Mucosa of rectum (tissue), 2 donors: ENCODE measurements around the gene WNT2.
A peak's percentile ranks its signal among the peaks of the same experiment; 100 is the strongest.

Experiments used
- H3K27ac ChIP-seq, 2 donors: one replicate each; pipeline ENCODE4 v1.7.0; 2013; ENCODE audit warnings: inconsistent platforms in 2 of 2, low read depth in 2 of 2, low read length in 2 of 2
- H3K27me3 ChIP-seq, 2 donors: one replicate each; pipeline ENCODE4 v1.7.0; 2013; ENCODE audit warnings: low read length in 2 of 2; ENCODE audit not compliant: control insufficient read depth in 2 of 2, insufficient read depth in 2 of 2
- H3K36me3 ChIP-seq, 2 donors: one replicate each; pipeline ENCODE4 v1.7.0; 2013; ENCODE audit warnings: low read length in 2 of 2; ENCODE audit not compliant: control insufficient read depth in 2 of 2, insufficient read depth in 2 of 2
- H3K4me1 ChIP-seq, 2 donors: one replicate each; pipeline ENCODE4 v1.7.0; 2013; ENCODE audit warnings: low read length in 2 of 2, mild to moderate bottlenecking in 1 of 2; ENCODE audit not compliant: control insufficient read depth in 2 of 2, insufficient read depth in 2 of 2
- H3K4me3 ChIP-seq, 2 donors: one replicate each; pipeline ENCODE4 v1.7.0; 2013; ENCODE audit warnings: low read length in 2 of 2
- H3K9ac ChIP-seq, 2 donors: one replicate each; pipeline ENCODE4 v1.7.0; 2013; ENCODE audit warnings: low read length in 2 of 2, low read depth in 1 of 2, mild to moderate bottlenecking in 1 of 2
- H3K9me3 ChIP-seq, 2 donors: one replicate each; pipeline ENCODE4 v1.7.0; 2013; ENCODE audit warnings: low read length in 2 of 2; ENCODE audit not compliant: control insufficient read depth in 2 of 2
- donor health status: healthy.
- donor health status: Normal muscosa, but diverticular disease.

WNT2 gene

DNA sequence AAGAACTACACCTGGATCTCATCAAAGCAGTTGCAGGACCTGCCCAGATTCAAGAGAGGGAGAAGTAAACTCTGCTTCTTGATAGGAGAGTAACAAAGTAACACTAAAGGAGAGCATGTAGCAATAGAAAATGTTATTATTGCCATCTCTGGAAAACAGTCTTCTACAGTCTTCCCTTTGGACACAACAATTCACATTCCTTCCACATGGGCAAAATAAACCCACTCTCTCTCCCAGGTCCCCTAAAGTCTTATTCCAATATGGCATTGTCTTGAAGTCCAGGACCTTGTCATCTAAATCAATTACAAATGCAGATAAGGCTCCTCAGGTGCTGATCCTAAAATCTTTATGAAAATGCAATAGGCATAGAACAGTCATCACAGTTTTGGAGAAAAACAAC, 10.3 kb upstream of the WNT2 start:
- Histone ChIP-seq H3K27ac (no peak overlapping the region), H3K4me1 (no peaks in the 10 kb centered on the region), H3K9me3 (no peaks in the 10 kb centered on the region), H3K9ac (no peak overlapping the region), H3K36me3 (no peaks in the 10 kb centered on the region), H3K27me3 (no peaks in the 10 kb centered on the region), H3K4me3 (no peak overlapping the region)

DNA sequence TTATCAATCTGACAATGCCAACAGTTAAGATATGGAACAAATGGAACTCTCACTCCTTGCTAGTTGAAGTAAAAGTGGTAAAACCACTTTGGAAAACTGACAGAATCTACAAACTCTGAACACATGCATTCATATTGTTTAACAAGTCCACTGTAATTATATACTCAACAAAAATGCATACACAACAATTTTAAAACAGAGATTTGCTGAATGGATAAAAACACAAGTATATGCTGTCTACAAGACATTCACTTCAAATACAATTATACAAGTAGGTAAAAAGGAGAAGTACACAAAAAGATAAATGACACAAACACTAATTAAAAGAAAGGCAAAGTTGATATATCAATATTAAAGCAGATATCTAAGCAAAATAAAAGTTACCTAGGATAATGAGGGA, 9.2 kb upstream of the WNT2 start:
- Histone ChIP-seq H3K9ac (no peak overlapping the region), H3K4me1 (no peaks in the 10 kb centered on the region), H3K27ac (no peak overlapping the region), H3K27me3 (no peaks in the 10 kb centered on the region), H3K36me3 (no peaks in the 10 kb centered on the region), H3K4me3 (no peak overlapping the region), H3K9me3 (no peaks in the 10 kb centered on the region)

DNA sequence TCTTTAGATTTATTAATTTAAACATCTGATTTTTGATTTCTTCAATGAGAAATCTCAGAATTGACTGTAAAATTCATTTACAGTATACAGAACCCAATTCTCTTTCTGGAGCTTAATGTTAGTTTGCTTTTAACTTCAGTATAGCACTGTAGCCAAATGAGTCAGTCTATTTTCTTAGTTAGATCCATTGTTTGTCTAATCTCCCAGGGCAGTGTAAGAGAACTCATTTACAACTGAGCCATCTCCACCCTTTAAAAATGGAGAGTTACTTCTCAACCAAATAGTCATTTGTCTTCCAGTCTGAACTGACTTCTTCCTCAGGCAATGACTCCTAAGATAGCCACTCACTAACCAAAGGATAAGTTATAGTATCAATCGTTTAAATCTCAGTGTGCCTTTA, 3.0 kb upstream of the WNT2 start:
- Histone ChIP-seq H3K36me3 (no peaks in the 10 kb centered on the region), H3K9ac (no peak overlapping the region), H3K4me1 (no peaks in the 10 kb centered on the region), H3K9me3 (peaks cover 0 to 3% of the 10 kb centered on the region in 2 donors), H3K27ac (no peak overlapping the region), H3K27me3 (peaks cover 20 to 22% of the 10 kb centered on the region in 2 donors), H3K4me3 (no peak overlapping the region)

DNA sequence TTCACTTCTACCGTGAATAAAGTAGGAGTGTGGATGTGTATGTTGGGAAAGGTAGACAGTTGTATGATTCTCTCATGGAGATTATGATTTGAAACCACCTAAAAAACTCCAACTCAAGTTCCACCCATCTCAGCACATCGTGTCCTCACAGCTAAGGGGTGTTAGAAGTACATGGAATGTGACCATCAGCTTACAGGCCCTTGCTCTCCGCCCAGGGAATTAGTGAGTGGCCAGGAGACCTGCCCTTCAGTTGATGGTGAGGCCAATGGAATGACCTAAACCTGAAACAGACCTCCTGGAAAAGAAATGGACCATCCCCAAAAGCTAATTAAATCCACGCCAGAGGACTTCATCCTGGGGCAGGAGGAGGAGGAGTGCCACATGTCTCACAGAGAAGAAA, 2.1 kb upstream of the WNT2 start:
- no peak overlapping the region for H3K9ac ChIP-seq
- no peaks in the 10 kb centered on the region for H3K4me1 ChIP-seq
- no peaks in the 10 kb centered on the region for H3K36me3 ChIP-seq
- H3K27ac ChIP-seq, result no peak overlapping the region
- peaks cover 0 to 3% of the 10 kb centered on the region in 2 donors for H3K9me3 ChIP-seq
- peaks cover 20 to 29% of the 10 kb centered on the region in 2 donors for H3K27me3 ChIP-seq
- no peak overlapping the region for H3K4me3 ChIP-seq

DNA sequence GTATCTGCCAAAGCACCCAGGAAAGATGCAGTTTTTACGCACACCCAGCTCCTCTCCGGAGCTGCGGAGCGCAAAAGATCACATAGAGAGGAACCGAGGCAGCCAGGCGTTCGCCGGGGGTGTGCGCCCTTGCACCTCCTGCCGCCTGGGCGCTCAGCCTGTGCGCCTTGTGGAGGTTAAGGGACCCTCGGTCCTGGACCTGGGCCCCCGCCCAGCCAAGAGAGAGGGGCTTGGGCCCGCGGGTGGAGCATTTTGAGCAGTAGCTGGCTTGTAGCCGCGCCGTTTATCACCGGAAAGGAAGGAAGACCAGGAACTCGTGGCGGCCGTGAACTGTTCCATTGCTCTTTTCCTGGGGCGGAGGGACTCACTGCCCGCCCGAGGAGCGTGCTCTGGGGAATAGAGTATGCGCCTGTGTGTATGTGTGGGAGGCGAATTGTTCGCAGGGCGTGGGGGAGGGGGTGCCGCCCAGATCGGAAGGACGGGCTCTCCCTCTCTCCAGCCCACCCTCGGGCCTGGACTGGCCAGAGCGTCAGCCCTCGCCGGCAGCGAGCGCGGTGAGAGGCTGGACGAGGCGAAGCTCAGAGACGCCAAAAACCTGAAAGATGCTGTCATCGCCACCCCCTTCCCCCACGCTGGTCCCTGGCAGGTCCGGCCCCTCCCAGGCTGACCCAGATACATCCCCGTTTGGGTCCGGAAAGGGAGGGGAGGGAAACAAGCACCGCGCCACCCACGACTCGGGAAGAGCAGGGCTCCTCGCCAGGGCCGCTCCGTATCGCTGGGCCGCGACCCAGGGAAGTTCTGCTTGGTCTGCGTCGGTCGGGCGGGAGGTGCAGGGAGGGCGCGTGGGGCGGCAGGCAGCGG, 1.2 kb upstream of the WNT2 start:
- peaks cover 20 to 31% of the 10 kb centered on the region in 2 donors for H3K27me3 ChIP-seq
- H3K9me3 ChIP-seq, result peaks cover 0 to 3% of the 10 kb centered on the region in 2 donors
- H3K9ac ChIP-seq, result no peak overlapping the region
- H3K4me3 ChIP-seq, result peak overlapping the region; percentile 0 to 16
- H3K27ac ChIP-seq, result no peak overlapping the region
- no peaks in the 10 kb centered on the region for H3K36me3 ChIP-seq
- H3K4me1 ChIP-seq, result no peaks in the 10 kb centered on the region

DNA sequence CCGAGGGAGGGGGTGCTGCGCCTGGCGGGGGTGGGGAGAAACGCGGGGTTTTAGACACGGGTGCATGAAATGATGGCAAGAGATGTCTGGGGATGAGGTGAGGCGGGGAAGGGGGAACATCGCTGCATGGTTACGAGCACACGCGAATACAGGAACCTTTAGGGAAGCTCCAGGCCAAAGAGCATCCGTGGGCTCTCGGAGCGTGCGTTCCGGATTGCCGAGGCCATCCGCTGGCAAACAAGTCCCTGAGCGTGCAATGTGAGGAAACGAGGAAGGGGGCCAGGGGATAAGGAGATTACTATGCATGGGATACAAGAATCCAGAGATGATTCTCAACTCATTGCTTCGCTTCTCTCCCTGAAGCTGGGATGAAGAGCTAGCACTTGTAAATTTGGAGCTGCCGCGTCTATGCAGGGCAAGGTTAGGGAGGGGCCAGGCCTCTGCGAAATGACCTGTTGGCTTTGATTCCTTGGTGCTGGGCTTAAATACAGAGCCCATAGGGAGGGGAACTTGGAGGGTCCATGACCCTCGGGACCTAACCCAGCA, 520 bp upstream of the WNT2 start:
- Histone ChIP-seq H3K27me3 (peaks cover 20 to 31% of the 10 kb centered on the region in 2 donors), H3K4me1 (no peaks in the 10 kb centered on the region), H3K9ac (no peak overlapping the region), H3K4me3 (peak overlapping the region in 1 of 2 donors; percentile 4), H3K36me3 (no peaks in the 10 kb centered on the region), H3K9me3 (peaks cover 0 to 3% of the 10 kb centered on the region in 2 donors), H3K27ac (no peak overlapping the region)

DNA sequence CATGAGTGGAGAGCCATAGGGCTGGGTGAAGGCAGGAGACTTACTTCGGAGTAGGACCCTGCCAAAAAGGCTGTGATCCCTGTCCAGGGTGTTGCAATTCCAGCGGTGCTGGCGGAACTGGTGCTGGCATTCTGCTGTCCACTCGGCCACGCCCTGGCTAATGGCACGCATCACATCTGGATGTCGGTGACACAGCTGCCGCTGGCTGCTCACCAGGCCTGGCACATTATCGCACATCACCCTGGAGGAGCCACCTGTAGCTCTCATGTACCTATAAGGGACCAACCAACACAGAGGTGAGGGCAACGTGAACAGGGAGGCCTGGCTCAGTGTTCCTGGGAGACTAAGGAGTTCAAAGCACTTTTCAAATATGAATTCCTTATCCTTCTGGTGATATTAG, 2.3 kb downstream of the WNT2 start:
- Histone ChIP-seq H3K36me3 (no peaks in the 10 kb centered on the region), H3K27me3 (peaks cover 20 to 31% of the 10 kb centered on the region in 2 donors), H3K9ac (no peak overlapping the region), H3K4me1 (no peaks in the 10 kb centered on the region), H3K4me3 (no peak overlapping the region), H3K27ac (no peak overlapping the region), H3K9me3 (peaks cover 0 to 1% of the 10 kb centered on the region in 2 donors)

DNA sequence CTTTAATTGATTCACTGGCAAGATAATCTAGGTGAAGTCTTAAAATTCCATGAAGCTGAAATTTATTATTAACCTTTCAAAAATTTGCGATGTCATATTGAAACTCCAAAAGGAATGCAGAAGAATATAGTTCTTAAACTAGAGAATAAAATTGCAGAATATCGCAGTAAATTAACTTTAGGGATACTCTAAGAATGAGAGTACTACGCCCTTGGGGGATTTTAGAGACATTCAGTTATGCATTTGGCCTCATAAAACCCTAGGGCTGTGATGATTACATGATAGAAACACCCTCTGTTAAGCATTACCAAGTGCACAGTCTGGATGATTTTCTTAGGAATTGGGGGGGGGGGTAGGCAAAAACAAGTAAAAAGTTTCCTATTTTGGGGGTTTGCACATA, 3.7 kb downstream of the WNT2 start:
- Histone ChIP-seq H3K9ac (no peak overlapping the region), H3K27ac (no peak overlapping the region), H3K27me3 (peaks cover 18 to 24% of the 10 kb centered on the region in 2 donors), H3K4me3 (no peak overlapping the region), H3K9me3 (no peaks in the 10 kb centered on the region), H3K4me1 (no peaks in the 10 kb centered on the region), H3K36me3 (no peaks in the 10 kb centered on the region)

DNA sequence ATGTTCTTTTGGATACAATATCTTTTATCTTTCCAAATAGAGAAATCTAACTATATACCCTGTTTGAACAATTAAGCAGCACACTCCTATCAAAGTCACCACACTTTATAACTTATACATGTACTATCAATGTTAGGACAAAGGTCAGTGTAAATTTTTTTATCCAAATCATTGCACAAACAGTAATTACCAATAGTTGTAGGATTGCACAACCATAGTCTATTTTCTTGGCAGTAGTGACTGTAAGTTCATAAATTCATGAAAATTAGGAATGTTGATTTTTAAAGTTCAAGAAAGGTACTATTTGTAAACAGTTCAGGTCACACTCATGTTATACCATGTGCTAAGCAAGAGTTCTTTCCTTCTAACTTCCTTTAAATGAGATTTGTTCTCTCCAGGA, 9.3 kb downstream of the WNT2 start:
- H3K4me3 ChIP-seq, result no peak overlapping the region
- no peak overlapping the region for H3K27ac ChIP-seq
- no peaks in the 10 kb centered on the region for H3K27me3 ChIP-seq
- H3K9ac ChIP-seq, result no peak overlapping the region
- H3K36me3 ChIP-seq, result no peaks in the 10 kb centered on the region
- no peaks in the 10 kb centered on the region for H3K9me3 ChIP-seq
- H3K4me1 ChIP-seq, result no peaks in the 10 kb centered on the region

DNA sequence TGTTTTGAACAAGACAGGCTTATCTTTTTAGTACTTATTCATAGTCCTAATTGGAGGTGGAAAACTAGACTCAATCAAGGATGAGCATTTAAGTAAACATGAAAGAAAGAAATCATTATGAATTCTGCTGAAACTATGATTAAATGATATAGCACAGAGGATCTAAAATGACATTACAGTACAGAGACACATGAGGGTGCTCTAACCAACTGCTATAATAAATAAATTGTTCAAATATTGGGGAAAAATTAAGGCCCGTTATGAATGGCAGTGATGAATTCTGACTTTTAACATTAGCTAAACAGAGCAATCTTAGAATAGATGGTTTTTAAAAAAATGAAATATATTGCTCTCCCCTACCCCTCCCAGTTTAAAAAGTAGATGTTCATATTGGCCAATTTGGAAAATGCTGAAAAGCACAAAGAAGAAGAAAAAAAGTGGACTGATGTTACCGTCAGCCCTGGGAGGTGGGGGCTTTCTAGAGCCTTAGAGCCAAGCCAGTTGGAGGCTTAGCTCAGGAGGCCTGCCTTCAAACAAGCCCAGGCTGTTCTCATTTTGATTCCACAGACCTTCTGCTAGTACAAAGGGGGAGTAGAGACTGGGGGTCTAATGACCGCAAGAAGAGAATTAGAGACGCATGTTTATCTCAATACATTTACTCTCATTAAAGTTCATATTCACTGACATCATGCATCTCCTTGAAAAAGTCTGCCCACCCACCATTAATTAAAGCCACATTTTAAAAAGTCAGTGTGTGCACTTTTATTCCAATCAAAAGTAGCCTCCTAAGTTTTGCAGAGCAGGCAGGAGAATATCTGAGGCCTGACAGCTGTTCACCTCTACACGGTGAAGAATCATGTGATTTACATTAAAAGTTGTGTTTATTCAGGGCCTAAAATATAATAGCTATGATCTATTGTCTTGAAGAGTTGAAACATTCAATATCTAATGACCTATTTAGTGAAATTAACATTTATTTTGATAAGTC, 10.0 kb downstream of the WNT2 start:
- no peak overlapping the region for H3K27ac ChIP-seq
- no peaks in the 10 kb centered on the region for H3K27me3 ChIP-seq
- no peaks in the 10 kb centered on the region for H3K4me1 ChIP-seq
- no peaks in the 10 kb centered on the region for H3K9me3 ChIP-seq
- H3K9ac ChIP-seq, result no peak overlapping the region
- no peaks in the 10 kb centered on the region for H3K36me3 ChIP-seq
- H3K4me3 ChIP-seq, result no peak overlapping the region
